Skeletal muscle tissue (tissue), 4 donors: ENCODE measurements around the gene SLC25A24. TPM values are rescaled to one million over a fixed set of nuclear protein-coding genes. Genes with fewer than 3 reads are reported as not detected.

ENCODE experiments used
- H3K27ac ChIP-seq: one replicate; pipeline ENCODE4 v1.7.0; 2013; ENCODE audit warnings: mild to moderate bottlenecking, low read depth, low read length, inconsistent platforms
- H3K27me3 ChIP-seq, 3 donors: one replicate each; pipeline ENCODE4 v1.7.0; 2013; ENCODE audit warnings: low read length in 3 of 3; ENCODE audit not compliant: control insufficient read depth in 3 of 3, insufficient read depth in 3 of 3
- H3K36me3 ChIP-seq, 3 donors: one replicate each; pipeline ENCODE4 v1.7.0; 2013; ENCODE audit warnings: low read length in 3 of 3; ENCODE audit not compliant: control insufficient read depth in 3 of 3, insufficient read depth in 3 of 3
- H3K4me1 ChIP-seq, 3 donors: one replicate each; pipeline ENCODE4 v1.7.0; 2013; ENCODE audit warnings: low read length in 3 of 3, mild to moderate bottlenecking in 3 of 3; ENCODE audit not compliant: control insufficient read depth in 3 of 3, insufficient read depth in 3 of 3
- H3K4me3 ChIP-seq, 3 donors: one replicate each; pipeline ENCODE4 v1.7.0; 2013; ENCODE audit warnings: low read length in 3 of 3
- H3K9ac ChIP-seq, 3 donors: one replicate each; pipeline ENCODE4 v1.7.0; 2013; ENCODE audit warnings: low read length in 3 of 3, mild to moderate bottlenecking in 3 of 3, moderate library complexity in 2 of 3, low read depth in 1 of 3
- H3K9me3 ChIP-seq, 3 donors: one replicate each; pipeline ENCODE4 v1.7.0; 2013; ENCODE audit warnings: low read length in 3 of 3; ENCODE audit not compliant: control insufficient read depth in 3 of 3
- total RNA-seq: library from RNA; depleted of rRNA; stranded (reverse); fragments of >200 nt; gene quantifications from one replicate; pipeline ENCODE4 v1.2.3, GENCODE V29; 2014
- donor health status: Osteomylitis.

The SLC25A24 gene
- total RNA-seq, 1 donor from 2014 or later: 30.8 TPM

- no peaks in the 10 kb centered on the region for H3K9me3 ChIP-seq
- peaks cover 0 to 6% (median 5%) of the 10 kb centered on the region in 3 donors for H3K36me3 ChIP-seq
- H3K27me3 ChIP-seq: no peaks in the 10 kb centered on the region
- H3K27ac ChIP-seq: peak overlapping the region; percentile 72
- H3K4me3 ChIP-seq: peak overlapping the region; percentile 92 to 96 (median 94)
- H3K4me1 ChIP-seq: peaks cover 4 to 30% (median 27%) of the 10 kb centered on the region in 3 donors
- H3K9ac ChIP-seq: peak overlapping the region; percentile 84 to 92 (median 88)
These were observed 897 bp downstream of the SLC25A24 start for GRCh38 chr1:108199201-108199691.

DNA sequence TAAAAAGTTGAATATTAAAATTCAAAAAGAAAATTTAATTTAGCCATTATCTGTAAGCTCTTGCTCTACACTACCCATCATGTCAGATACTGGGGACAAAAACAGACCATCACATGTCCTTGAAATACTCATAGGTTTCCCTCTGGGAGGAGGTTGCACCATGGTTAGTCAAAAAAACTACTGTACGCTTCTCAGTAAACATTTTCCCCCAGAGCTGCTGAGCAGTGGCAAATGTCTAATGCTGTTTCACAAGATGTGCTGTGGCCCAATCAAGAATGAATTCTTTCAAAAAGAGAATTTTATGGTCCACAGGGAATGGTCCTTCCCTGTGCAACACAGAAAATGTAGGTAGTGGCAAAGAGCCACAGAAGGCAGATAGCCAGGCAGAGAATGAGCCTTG is 6.1 kb downstream of the SLC25A24 start:
- Histone ChIP-seq H3K4me1 (peaks cover 6 to 19% (median 18%) of the 10 kb centered on the region in 3 donors), H3K4me3 (no peak overlapping the region), H3K27me3 (no peaks in the 10 kb centered on the region), H3K9ac (no peak overlapping the region), H3K27ac (no peak overlapping the region), H3K36me3 (peaks cover 0 to 16% (median 11%) of the 10 kb centered on the region in 3 donors), H3K9me3 (no peaks in the 10 kb centered on the region)

GRCh38 chr1:108193333-108193732 is 6.8 kb downstream of the SLC25A24 start:
- Histone ChIP-seq H3K27ac (no peak overlapping the region), H3K27me3 (no peaks in the 10 kb centered on the region), H3K4me3 (no peak overlapping the region), H3K4me1 (peaks cover 2 to 15% (median 13%) of the 10 kb centered on the region in 3 donors), H3K36me3 (peaks cover 0 to 16% (median 11%) of the 10 kb centered on the region in 3 donors), H3K9me3 (no peaks in the 10 kb centered on the region), H3K9ac (no peak overlapping the region)

- Histone ChIP-seq H3K27ac (no peak overlapping the region), H3K4me3 (no peak overlapping the region), H3K36me3 (peaks cover 0 to 16% (median 8%) of the 10 kb centered on the region in 3 donors)
These were observed 7.6 kb downstream of the SLC25A24 start for GRCh38 chr1:108192581-108192980.

DNA sequence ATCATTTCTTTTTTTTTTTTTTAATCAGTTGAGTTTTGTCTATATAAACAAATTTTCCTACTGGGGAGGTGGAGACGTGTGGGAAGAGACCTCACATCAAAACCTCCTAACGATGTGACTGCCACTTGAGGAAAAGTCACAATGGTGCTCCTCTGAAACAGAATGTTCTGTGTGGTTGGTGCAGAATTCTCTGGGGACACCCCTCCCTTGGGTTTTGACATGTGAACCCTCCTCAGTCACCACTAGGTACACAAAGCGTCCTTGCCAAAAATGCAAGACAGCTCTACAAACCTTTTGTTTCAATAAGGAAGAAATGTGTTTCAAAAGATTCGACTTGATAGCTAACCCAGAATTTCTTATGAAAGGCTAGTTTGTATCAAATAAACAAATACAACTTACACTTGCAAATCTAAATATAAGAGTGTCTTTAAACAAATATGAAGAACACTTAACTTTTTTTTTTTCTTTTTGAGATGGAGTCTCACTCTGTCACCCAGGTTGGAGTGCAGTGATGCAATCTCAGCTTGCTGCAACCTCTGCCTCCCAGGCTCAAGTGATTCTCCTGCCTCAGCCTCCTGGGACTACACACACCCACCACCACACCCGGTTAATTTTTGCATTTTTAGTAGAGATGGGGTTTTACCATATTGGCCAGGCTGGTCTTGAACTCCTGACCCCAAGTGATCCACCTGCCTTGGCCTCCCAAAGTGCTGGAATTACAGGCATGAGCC is 9.3 kb downstream of the SLC25A24 start:
- Histone ChIP-seq H3K27me3 (no peaks in the 10 kb centered on the region), H3K36me3 (peaks cover 0 to 16% (median 8%) of the 10 kb centered on the region in 3 donors), H3K4me3 (no peak overlapping the region), H3K27ac (no peak overlapping the region), H3K9ac (no peak overlapping the region), H3K4me1 (peaks cover 0 to 2% (median 0%) of the 10 kb centered on the region in 3 donors), H3K9me3 (no peaks in the 10 kb centered on the region)

More at GRCh38 chr1:108192581-108192980, 7.6 kb downstream of the SLC25A24 start:
- no peaks in the 10 kb centered on the region for H3K27me3 ChIP-seq
- H3K9ac ChIP-seq: no peak overlapping the region
- H3K4me1 ChIP-seq: peaks cover 2 to 7% (median 6%) of the 10 kb centered on the region in 3 donors
- no peaks in the 10 kb centered on the region for H3K9me3 ChIP-seq

DNA sequence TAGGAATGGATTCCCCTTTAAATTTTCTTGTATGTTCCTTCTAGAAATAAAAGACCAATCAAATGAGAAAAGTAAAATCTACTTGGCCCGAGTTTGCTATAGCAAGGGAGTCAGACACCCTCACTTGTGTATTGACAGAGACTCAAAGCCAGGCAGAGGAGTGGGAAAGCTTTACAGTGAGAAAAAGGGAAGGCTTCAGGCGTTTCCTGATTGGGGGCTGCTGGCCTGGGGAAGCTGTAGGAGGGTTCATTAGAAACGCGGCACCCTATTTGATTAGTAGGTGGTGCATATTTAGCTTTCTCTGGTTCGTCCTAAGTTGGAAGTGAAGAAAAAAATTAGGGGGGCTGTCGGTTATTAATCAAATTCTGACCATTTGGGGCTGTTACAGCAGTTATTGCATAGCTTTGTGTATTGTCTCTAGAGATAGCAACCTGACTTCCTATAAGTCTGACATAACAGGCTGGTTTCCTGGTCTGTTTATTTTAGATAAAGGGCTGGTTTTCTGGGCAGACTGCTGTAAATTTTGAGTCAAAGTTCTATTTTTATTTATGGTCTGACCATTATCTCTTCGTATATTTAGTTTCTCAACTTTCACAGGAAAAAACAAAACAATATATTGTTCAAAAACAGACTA is 10.0 kb downstream of the SLC25A24 start:
- H3K4me3 ChIP-seq: no peak overlapping the region
- no peak overlapping the region for H3K27ac ChIP-seq
- H3K9me3 ChIP-seq: no peaks in the 10 kb centered on the region
- H3K9ac ChIP-seq: peak overlapping the region in 1 of 3 donors; percentile 46
- peaks cover under 1 to 18% (median 8%) of the 10 kb centered on the region in 3 donors for H3K36me3 ChIP-seq
- H3K27me3 ChIP-seq: no peaks in the 10 kb centered on the region
- H3K4me1 ChIP-seq: peaks cover 0 to 2% (median 0%) of the 10 kb centered on the region in 3 donors

- Histone ChIP-seq H3K36me3 (peaks cover 8 to 19% (median 12%) of the 10 kb centered on the region in 3 donors), H3K4me3 (no peak overlapping the region), H3K9ac (no peak overlapping the region), H3K27me3 (no peaks in the 10 kb centered on the region), H3K9me3 (peaks cover 0 to 2% (median 0%) of the 10 kb centered on the region in 3 donors), H3K27ac (no peak overlapping the region), H3K4me1 (peaks cover 0 to 2% (median 0%) of the 10 kb centered on the region in 3 donors)
These were observed 11.3 kb downstream of the SLC25A24 start for GRCh38 chr1:108188801-108189200.

- H3K27ac ChIP-seq: peak overlapping the region; percentile 37
- H3K9ac ChIP-seq: peak overlapping the region in 1 of 3 donors; percentile 46
- peaks cover 0 to 6% (median 2%) of the 10 kb centered on the region in 3 donors for H3K4me1 ChIP-seq
- H3K36me3 ChIP-seq: peaks cover 2 to 21% (median 17%) of the 10 kb centered on the region in 3 donors
- H3K9me3 ChIP-seq: peaks cover 0 to 5% (median 0%) of the 10 kb centered on the region in 3 donors
- H3K27me3 ChIP-seq: no peaks in the 10 kb centered on the region
- H3K4me3 ChIP-seq: no peak overlapping the region
These were observed 17.0 kb downstream of the SLC25A24 start for GRCh38 chr1:108182959-108183700.

GRCh38 chr1:108179018-108179417 is 21.1 kb downstream of the SLC25A24 start:
- H3K27ac ChIP-seq: no peak overlapping the region
- no peak overlapping the region for H3K4me3 ChIP-seq
- peaks cover 0 to 3% (median 0%) of the 10 kb centered on the region in 3 donors for H3K9me3 ChIP-seq
- H3K9ac ChIP-seq: no peak overlapping the region
- peaks cover 0 to 6% (median 2%) of the 10 kb centered on the region in 3 donors for H3K4me1 ChIP-seq
- H3K36me3 ChIP-seq: peaks cover 5 to 17% (median 13%) of the 10 kb centered on the region in 3 donors
- no peaks in the 10 kb centered on the region for H3K27me3 ChIP-seq
